Activated T-cell treated with anti-CD3 and anti-CD28 coated beads for 24 hours (primary cell): Measurements from ENCODE around the gene CHMP6.

Source experiments
- DNase-seq: peaks from one replicate; pipeline ENCODE4 v3.0.0-alpha.2; 2020; ENCODE audit warnings: low read depth

The CHMP6 gene

GRCh38 chr17:80956321-80957190, 35.1 kb upstream of the CHMP6 start:
- DNase-seq = no peak

- DNase-seq = no peak
These were observed 34.1 kb upstream of the CHMP6 start for GRCh38 chr17:80957461-80957941.

- no peak for DNase-seq
These were observed 32.2 kb upstream of the CHMP6 start for GRCh38 chr17:80959330-80960036.

GRCh38 chr17:80960037-80960796, 31.4 kb upstream of the CHMP6 start:
- no peak for DNase-seq

GRCh38 chr17:80960797-80961452, 30.7 kb upstream of the CHMP6 start:
- DNase-seq = no peak

- DNase-seq = no peak
These were observed 29.9 kb upstream of the CHMP6 start for GRCh38 chr17:80961541-80962330.

- no peak for DNase-seq
These were observed 29.0 kb upstream of the CHMP6 start for GRCh38 chr17:80962356-80963329.

- DNase-seq = no peak
These were observed 27.7 kb upstream of the CHMP6 start for GRCh38 chr17:80963812-80964543.

- DNase-seq = no peak
These were observed 27.1 kb upstream of the CHMP6 start for GRCh38 chr17:80964544-80964856.

- DNase-seq = no peak
These were observed 26.6 kb upstream of the CHMP6 start for GRCh38 chr17:80964859-80965580.

- no peak for DNase-seq
These were observed 26.0 kb upstream of the CHMP6 start for GRCh38 chr17:80965606-80966005.

- no peak for DNase-seq
These were observed 24.2 kb upstream of the CHMP6 start for GRCh38 chr17:80967404-80967872.

GRCh38 chr17:80968602-80969029, 23.0 kb upstream of the CHMP6 start:
- DNase-seq = no peak

GRCh38 chr17:80969030-80969673, 22.5 kb upstream of the CHMP6 start:
- no peak for DNase-seq

- DNase-seq = no peak
These were observed 22.0 kb upstream of the CHMP6 start for GRCh38 chr17:80969674-80970043.

- DNase-seq = no peak
These were observed 21.4 kb upstream of the CHMP6 start for GRCh38 chr17:80970044-80970761.
